GM18526 (cell line): ENCODE measurements around the gene RBM47.

ENCODE experiments used
- POLR2A ChIP-seq: IDR thresholded peaks from 3 replicates; pipeline ENCODE4 v1.6.1; 2011; ENCODE audit not compliant: insufficient read length; ENCODE audit errors: extremely low read depth

The RBM47 gene

DNA sequence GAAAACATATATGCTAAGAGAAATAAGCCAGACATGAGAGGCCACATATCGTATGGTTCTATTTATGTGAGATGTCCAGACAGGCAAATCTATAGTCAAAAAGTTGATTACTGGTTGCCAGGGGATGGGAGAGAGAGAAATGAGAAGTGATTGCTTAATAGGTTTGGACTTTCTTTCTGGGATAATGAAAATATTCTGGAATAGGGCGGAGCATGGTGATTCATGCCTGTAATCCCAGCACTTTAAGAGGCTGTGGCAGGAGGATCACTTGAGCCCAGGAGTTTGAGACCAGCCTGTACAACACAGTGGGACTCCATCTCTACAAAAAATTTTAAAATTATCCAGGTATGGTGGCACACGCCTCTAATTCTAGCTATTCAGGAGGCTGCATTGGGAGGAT lies 22.4 kb downstream of the RBM47 start:
- no peak for TF ChIP-seq POLR2A

DNA sequence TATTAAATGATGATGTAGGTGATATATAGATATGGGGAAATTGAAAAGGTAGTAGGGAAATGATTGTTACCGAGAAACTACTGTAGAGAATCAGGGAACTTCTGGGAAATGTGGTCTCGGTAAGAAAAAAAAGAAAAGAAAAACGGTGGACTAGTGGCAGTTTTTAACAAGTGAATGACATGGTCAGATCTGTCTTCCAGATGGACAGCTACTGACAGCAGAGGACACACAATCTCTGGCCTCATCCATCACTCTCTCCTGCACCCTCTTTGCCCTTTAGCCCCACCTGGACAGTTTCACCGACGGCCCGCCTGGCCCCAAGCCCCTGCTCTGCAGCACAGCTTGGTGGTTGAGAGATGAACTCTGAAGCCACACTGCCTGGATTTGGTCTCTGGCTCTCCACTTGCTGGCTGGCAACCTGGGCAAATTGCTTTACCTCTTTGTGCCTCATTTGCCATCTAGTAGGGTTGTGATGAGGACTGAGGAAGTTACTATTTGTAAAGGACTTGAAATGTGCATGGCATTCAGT lies 23.4 kb downstream of the RBM47 start:
- no peak for TF ChIP-seq POLR2A

DNA sequence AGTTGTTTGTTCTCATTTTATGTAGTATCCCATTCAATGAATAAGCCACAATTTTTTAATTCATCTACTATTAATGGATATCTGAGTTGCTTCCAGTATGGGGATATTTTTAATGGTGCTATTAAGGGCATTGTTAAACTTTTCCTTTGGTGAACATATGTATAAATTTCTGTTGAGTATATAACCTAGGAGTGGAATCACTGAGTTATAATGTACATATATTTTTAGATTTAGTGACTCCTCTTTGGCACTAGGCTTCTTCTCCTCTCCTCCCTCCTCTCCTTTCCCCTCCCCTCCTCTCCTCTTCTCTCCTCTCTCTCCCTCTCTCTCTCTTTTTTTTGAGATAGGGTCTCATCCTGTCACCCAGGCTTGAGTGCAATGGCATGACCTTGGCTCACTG lies 26.4 kb downstream of the RBM47 start:
- no peak for TF ChIP-seq POLR2A

DNA sequence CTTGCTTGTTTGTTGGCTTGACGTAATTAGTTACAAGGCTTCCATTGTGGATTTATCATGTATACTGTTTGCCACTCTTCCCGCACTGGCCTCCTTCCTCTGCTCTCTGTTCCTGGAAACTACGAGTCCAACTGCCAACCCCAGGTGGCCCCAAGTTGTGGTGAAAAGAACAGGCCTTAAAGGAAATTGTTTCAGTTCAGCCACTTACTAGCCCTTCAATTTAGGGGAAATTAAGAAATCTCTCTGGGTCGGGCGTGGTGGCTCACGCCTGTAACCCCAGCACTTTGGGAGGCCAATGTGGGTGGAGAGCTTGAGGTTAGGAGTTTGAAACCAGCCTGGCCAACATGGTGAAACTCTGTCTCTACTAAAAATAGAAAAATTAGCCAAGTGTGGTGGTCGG lies 28.0 kb downstream of the RBM47 start:
- TF ChIP-seq POLR2A, result no peak

DNA sequence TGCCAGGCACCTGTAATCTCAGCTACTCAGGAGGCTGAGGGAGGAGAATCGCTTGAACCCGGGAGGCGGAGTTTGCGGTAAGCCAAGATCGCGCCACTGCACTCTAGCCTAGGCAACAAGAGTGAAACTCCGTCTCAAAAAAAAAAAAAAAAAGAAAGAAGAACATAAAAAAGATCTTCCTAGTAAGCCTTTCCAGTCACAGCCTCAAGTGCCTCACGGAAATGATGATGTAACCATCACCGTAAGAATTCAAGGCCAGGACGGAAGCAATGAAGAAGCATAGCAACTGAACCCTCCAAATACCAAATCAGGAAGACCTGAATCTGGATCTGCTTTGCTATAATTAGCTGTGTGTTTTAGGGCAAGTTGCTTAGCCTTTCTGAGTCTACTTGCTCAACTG lies 28.8 kb downstream of the RBM47 start:
- no peak for TF ChIP-seq POLR2A

DNA sequence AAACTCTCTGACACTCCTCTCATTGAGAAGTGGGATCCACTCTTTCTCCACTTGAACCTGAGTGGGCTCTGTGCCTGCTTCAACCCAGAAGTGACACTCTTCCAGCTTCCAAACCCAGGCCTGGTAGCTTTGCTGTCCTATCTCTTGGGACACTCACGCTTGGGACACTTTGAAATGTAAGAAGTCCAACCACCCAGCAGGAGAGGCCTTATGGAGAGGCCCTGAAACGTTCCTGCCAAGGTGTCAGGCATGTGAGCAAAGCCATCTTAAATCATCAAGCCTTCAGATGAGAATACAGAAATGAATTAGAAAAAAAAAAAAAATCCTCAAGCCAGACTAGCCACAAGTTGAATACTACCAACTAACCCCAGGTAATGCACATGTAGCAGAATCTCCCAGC lies 30.2 kb downstream of the RBM47 start:
- TF ChIP-seq POLR2A, result no peak

DNA sequence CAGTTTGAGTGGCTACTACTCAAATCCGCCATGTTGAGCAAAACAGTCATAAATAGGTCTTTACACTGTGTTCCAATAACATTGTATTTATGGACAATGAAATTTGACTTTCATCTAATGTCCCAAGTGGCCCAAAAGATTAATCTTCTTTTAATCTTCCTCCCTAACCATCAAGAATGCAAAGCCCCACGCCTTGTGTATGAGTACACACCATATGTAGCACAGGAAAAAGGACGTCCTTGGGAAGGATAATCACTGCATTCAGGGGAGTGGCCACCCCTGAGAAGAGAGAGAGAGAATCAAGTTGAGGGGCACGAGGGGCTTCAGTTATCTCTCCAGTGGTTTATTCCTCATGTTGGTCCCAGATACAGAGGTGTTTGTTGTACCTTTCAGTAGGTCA lies 33.1 kb downstream of the RBM47 start:
- TF ChIP-seq POLR2A, result no peak

DNA sequence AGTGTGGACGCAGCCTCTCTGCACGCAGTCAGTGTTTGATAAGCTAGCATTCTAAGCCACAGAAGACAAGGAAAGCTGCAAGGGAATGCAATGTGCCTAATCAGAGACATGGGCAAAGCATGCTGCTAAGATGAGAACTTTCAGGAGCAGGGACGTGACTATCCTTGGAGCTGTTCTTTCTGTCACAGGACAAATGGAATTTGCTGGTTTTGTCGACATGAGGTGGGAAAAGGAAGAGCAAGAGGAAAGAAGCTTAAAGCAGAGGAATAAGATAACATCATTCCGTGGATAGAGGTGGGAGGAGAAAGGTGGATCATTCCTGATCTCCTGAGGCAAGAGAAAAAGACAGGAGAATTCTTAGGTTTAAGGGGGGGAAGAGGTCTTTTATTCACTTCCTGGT lies 33.7 kb downstream of the RBM47 start:
- TF ChIP-seq POLR2A, result no peak

DNA sequence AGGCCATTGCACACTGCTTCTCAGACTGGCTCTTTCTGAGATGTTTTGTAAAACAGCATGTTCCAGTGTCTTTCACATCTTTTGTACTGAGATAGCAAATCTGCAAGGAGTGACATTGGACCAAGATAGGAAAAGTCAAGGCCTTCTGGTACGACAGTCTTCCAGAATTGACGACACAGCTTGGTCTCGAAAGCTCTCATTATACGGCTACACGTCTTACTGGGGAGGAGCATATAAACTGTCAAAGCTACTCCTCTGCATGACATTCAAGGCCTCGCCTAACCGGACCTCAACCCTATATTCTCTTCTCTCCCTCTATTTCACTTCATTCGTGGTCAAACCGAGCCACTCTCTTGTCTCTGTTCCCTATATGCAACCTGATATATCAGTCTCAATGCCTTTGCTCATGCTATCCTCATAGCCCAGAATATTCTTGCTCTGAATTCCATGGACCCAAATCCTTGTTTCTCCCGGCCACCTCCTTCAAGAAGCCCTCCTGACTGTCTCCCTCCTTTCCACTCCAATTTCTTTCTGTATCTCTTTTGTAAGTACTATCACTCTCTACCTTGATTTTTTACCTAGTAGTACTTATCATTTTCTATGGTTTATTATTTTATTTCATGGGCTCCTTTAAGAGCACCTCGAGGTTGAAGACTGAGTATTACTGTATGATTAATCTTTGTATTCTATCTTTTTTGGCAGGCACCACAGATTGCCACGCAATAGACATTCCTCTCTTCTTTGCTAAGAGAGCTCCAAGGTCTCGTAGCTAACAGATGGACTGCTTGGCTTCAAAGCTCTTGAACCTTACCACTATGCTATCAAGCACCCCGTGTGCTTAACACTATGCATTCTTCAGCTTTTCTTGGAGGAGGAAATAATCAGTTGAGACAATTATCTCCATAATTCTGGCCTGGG lies 35.1 kb downstream of the RBM47 start:
- TF ChIP-seq POLR2A, result no peak

DNA sequence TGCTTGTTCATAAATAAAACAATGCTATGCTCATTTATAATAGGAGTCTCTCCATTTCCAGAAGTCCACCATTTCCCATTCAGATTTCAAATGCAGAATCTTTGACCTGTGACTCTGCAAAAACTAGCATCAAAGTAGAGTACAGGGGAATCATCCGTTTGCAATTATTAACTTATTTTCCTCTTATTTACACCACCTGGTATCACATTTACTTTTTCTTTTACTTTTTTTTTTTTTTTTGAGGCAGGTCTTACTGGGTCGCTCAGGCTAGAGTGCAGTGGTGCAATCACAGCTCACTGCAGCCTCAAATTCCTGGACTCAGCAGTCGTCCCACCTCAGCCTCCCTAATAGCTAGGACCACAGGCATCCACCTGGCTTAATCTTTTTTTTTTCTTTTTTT lies 37.6 kb downstream of the RBM47 start:
- TF ChIP-seq POLR2A, result no peak

DNA sequence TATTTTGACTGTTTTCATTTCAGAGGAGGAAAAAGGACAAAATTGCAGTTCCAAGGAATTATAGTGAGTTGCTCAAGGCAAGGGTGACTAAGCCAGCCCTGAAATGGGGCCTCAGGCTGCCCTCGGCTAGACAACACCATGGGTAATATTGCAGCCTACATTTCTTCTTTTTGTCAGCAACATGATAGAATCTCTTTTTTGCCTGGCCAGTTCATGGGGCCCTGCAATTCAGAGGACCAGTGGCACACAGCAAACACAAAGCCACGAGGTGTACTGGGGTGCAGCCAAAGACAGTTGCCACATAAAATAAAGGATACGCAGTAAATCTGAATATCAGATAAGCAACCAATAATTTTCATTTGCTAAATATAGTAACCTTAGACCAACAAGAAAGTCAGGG lies 41.8 kb downstream of the RBM47 start:
- no peak for TF ChIP-seq POLR2A

DNA sequence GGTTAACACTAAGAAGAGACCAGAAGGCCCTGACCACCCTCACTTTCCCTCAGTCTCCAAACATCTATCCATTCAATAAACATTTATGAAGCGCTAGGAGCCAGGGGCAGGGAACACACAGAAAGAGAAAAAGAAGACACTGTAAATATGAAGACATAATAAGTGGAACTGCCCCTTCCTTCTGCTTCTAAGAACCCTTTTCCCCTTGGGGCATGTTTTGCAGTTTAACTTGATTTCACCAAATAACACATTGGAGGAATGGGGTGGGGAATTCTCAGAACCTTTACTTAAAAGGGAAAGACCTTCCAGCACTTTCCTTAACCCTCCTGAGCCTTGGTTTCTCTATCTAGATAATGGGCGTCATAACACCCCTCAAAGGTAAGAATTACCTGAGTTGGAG lies 42.3 kb downstream of the RBM47 start:
- TF ChIP-seq POLR2A, result no peak

DNA sequence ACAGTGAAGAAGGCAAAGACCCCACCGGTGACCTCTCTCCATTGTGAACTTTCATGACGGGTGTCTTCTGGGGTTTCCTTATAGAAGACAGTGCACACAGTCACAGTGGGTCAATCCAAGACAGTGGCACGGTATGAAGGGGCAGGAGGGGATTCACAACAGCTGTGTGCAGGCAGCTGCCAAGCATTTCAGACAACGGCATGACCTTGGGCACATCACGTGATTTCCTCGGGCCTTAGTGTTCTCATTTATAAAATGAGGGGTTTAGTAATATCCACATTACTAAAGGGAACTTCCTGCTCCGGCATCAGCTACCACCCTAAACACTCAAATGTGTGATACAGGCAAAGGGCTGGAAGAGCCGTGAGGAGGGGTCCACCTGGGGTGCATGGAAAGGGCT lies 42.9 kb downstream of the RBM47 start:
- no peak for TF ChIP-seq POLR2A

DNA sequence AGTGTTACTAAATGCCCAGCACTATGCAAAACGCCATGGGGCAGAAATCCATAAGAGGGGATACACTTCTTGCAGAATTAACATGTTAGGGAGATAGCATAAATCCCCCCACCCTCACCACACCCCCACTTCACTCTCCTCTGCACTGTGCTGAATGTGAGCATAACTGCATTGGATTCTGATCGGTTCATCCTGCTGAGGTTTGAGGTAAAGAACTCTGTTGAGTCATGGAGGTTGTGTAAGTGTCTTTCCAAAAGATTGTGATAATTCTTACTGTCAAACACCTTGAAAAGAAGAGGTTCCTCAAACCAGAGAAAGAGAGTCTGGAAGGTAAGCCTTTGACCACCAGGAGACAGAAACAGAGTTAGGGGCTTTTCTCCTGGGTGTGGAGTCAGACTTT lies 43.6 kb downstream of the RBM47 start:
- TF ChIP-seq POLR2A, result no peak

DNA sequence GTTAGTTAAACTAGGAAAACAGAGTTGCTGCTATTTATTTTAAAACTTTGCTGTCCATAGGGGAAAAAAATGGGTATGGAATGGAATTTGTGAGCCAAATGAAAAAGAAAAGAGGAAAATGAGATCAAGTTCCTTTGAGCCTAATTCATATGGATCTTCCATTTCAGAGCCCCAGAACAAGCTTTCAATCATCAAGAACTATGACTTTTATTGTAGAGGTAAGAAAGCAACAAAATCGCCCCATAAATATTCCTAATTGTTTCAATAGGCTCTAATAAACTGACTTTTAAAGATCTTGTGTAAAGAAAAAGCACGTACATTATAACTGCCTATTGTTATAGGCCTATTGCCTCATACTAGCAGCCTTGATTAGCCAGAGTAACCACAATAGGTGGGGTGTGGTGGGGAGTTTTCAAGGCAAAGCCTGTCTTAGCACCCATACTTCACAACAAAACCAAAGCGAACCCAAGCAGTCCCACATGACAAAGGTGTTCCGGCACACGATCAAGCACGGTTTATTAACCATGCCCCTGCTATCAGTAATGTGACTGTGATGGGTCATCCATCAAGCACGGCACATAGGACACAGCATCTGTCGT lies 44.4 kb downstream of the RBM47 start:
- TF ChIP-seq POLR2A, result no peak

DNA sequence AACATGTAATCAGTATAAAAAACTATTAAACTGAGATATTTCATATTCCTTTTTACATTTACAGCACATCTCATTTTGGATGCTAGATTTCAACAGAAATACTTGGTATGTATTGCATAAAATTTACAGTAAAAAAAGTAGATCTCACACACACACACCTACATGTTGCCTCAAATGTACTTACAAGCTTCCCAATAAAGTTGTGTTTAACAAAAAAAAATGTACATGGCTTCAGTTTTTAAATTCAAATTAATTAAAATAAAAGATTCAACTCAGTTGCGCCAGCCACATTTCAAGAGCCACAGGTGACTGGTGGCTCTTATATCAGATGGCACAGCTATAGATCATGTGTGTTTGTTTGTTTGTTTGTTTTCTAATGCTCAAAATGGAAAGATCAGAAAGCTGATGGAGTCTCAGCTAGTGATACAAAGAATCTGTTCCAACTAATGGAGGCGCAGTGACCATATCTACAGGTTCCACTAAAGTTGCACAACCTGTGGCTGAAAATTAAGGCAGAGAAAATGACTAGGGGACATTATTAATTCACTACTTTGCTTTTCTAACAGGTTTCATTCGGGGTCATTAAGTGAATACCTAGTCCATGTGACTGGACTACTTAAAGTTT lies 45.0 kb downstream of the RBM47 start:
- no peak for TF ChIP-seq POLR2A
